NB4 (cell line): ENCODE data around the gene NT5DC3.

ENCODE experiments used
- DNase-seq: peaks from one replicate; pipeline ENCODE4 v3.0.0; 2010; ENCODE audit warnings: low read depth
- H3K4me3 ChIP-seq: one replicate; pipeline ENCODE4 v1.5.1; 2011; ENCODE audit warnings: mild to moderate bottlenecking, low read depth, low read length, moderate library complexity
- CTCF ChIP-seq: IDR thresholded peaks from one replicate; pipeline ENCODE4 v1.5.1; 2012; ENCODE audit warnings: low read depth, low read length
- MAX ChIP-seq: IDR thresholded peaks from 2 replicates; pipeline ENCODE4 v1.6.1; 2011; ENCODE audit warnings: low read depth, low read length
- MYC ChIP-seq: IDR thresholded peaks from 2 replicates; pipeline ENCODE4 v1.6.1; 2011; ENCODE audit warnings: low read depth, low read length
- POLR2A ChIP-seq: IDR thresholded peaks from 2 replicates; pipeline ENCODE4 v1.6.1; 2011; ENCODE audit warnings: mild to moderate bottlenecking; ENCODE audit not compliant: insufficient read length; ENCODE audit errors: extremely low read depth

Gene NT5DC3

GRCh38 chr12:103824845-103825244, 16.2 kb downstream of the NT5DC3 start:
- TF ChIP-seq MYC = no peak
- H3K4me3 ChIP-seq = no peak overlapping the region
- DNase-seq = no peak

- H3K4me3 ChIP-seq = no peak overlapping the region
- TF ChIP-seq MYC (no peak), POLR2A (no peak), MAX (no peak), CTCF (no peak)
- DNase-seq = no peak
These were observed 16.7 kb downstream of the NT5DC3 start for GRCh38 chr12:103824290-103824689.

- no peak overlapping the region for H3K4me3 ChIP-seq
- TF ChIP-seq MAX (no peak), MYC (no peak), CTCF (no peak), POLR2A (no peak)
- no peak for DNase-seq
These were observed 17.2 kb downstream of the NT5DC3 start for GRCh38 chr12:103823871-103824270.

GRCh38 chr12:103821773-103822172, 19.3 kb downstream of the NT5DC3 start:
- DNase-seq = no peak
- no peak overlapping the region for H3K4me3 ChIP-seq
- TF ChIP-seq MYC = no peak
- TF ChIP-seq MAX = no peak
- TF ChIP-seq CTCF = no peak
- TF ChIP-seq POLR2A = no peak

GRCh38 chr12:103820881-103821489, 20.0 kb downstream of the NT5DC3 start:
- DNase-seq = no peak
- TF ChIP-seq CTCF = no peak
- TF ChIP-seq MYC = no peak
- TF ChIP-seq MAX = no peak
- TF ChIP-seq POLR2A = no peak
- H3K4me3 ChIP-seq = no peak overlapping the region

GRCh38 chr12:103820361-103820760, 20.7 kb downstream of the NT5DC3 start:
- no peak for DNase-seq
- no peak overlapping the region for H3K4me3 ChIP-seq
- TF ChIP-seq CTCF (no peak), POLR2A (no peak), MAX (no peak), MYC (no peak)
